Neural cell (in vitro differentiated cells): Measurements from ENCODE around the gene CLTCL1.

Experiments
- CTCF ChIP-seq: fragments of 450-650 bp; IDR thresholded peaks from 2 replicates; pipeline ENCODE4 v1.5.1; 2014; ENCODE audit warnings: antibody characterized with exemption, mild to moderate bottlenecking, moderate library complexity; ENCODE audit not compliant: poor library complexity, severe bottlenecking
- EZH2 ChIP-seq: fragments of 200-600, 300-800 bp; shearing (Covaris generic), sonication (generic); IDR thresholded peaks from 2 replicates; pipeline ENCODE4 v1.6.1; 2014; ENCODE audit warnings: antibody characterized with exemption, low read length, borderline replicate concordance, mild to moderate bottlenecking; ENCODE audit not compliant: insufficient read depth, poor library complexity, severe bottlenecking
- MXI1 ChIP-seq: fragments of 450-650 bp; conservative IDR thresholded peaks from 2 replicates; pipeline ENCODE4 v1.6.1; 2014; ENCODE audit warnings: antibody characterized with exemption, mild to moderate bottlenecking; ENCODE audit not compliant: poor library complexity, severe bottlenecking
- POLR2AphosphoS5 ChIP-seq: IDR thresholded peaks from 2 replicates; pipeline ENCODE4 v1.6.1; 2012
- RAD21 ChIP-seq: fragments of 450-650 bp; conservative IDR thresholded peaks from 2 replicates; pipeline ENCODE4 v1.6.1; 2014; ENCODE audit warnings: antibody characterized with exemption, mild to moderate bottlenecking, moderate library complexity
- REST ChIP-seq: IDR thresholded peaks from 2 replicates; pipeline ENCODE4 v1.6.1; 2012; ENCODE audit warnings: borderline replicate concordance

DNA sequence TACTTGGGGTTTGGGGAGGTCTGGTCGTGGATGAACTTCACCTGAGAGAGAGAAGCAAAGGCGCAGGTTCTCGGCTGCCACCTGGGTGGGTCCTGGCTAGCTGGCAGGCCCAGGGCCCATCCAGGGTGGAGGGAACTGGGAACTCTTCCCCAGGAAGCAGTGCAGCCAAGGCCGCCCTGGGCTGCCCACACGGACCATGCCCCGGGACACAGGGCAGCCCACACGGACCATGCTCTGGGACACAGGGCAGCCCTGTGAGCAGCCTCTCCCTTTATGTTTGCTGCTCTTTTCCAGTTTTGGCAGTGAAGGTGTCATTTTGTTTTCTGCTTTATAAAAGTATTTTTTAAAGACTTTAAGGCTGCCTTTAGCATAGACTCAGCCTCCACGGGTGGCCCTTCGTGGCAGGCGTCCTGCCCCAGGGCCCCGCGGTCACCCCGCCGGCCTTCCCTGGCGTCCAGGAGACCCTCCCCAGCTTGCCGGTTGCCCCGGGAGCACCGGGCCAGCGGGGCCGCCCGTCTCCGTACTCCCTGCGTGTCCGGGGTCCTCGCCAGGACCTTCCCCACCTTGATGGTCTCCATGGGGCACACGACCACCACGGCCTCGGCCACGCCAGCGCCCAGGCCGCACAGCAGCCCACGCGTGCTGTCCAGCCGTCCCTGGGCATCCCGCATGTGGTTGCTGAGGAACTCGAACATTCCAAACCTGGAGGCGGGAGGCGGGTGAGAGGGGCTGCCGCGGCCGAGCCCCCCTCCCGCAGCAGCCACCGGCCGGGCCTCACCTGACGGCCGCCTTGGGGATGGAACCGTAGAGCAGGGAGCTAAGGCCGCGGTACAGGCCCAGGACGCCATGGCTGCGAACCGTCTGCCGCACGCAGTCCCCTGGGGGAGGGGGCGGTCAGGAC, 114.1 kb downstream of the CLTCL1 start:
- TF ChIP-seq EZH2 (no peak), CTCF (no peak), MXI1 (no peak), POLR2AphosphoS5 (no peak), RAD21 (no peak), REST (no peak)
